Spinal cord (tissue), 10 donors: ENCODE data around the gene CPNE6. TPM values are rescaled to one million over a fixed set of nuclear protein-coding genes. Genes with fewer than 3 reads are reported as not detected.

Source experiments
- DNase-seq, 6 donors: peaks; one replicate each; pipeline versions ENCODE4 v3.0.0 to v3.0.0-alpha.2; 2013 to 2015; ENCODE audit warnings: low spot score in 6 of 6, low read depth in 4 of 6
- H3K27ac ChIP-seq: one replicate; pipeline ENCODE4 v1.5.1; 2013; ENCODE audit warnings: low read depth, low read length, control low read depth
- H3K27me3 ChIP-seq: one replicate; pipeline ENCODE4 v1.6.1; 2013; ENCODE audit warnings: low read length; ENCODE audit not compliant: control insufficient read depth, insufficient read depth
- H3K36me3 ChIP-seq: one replicate; pipeline ENCODE4 v1.6.1; 2013; ENCODE audit warnings: low read length; ENCODE audit not compliant: control insufficient read depth, insufficient read depth
- H3K4me1 ChIP-seq: one replicate; pipeline ENCODE4 v1.6.1; 2013; ENCODE audit warnings: low read length; ENCODE audit not compliant: control insufficient read depth, insufficient read depth
- H3K4me3 ChIP-seq: one replicate; pipeline ENCODE4 v1.5.1; 2013; ENCODE audit warnings: low read depth, low read length, control low read depth
- H3K9me3 ChIP-seq: one replicate; pipeline ENCODE4 v1.6.1; 2013; ENCODE audit warnings: low read length; ENCODE audit not compliant: control insufficient read depth, insufficient read depth
- WGBS: methylation state at CpG from one replicate; pipeline ENCODE4 v1.1.5; 2013; ENCODE audit warnings: missing lambda C conversion rate; ENCODE audit not compliant: insufficient coverage; 5-methylcytosine and 5-hydroxymethylcytosine counted together
- polyA plus RNA-seq, 2 donors: library from polyadenylated mRNA; unstranded; fragments of 120-200 nt; gene quantifications; one replicate each; pipeline ENCODE4 v1.2.1, GENCODE V29; 2013; ENCODE audit not compliant: insufficient read length in 2 of 2
- total RNA-seq, 2 donors: library from RNA; depleted of rRNA in 1 of 2; stranded (reverse); fragments of 120-200 nt in 1 of 2; fragments of >200 nt in 1 of 2; gene quantifications; one replicate each; pipeline versions ENCODE4 v1.2.3 to v1.2.4, GENCODE V29; 2013 to 2014
- donor health status: healthy.

Gene CPNE6
- total and polyA plus RNA-seq, 4 donors: 1.7 to 55.7 (median 14.6) TPM

GRCh38 chr14:24067133-24068082, 4.0 kb upstream of the CPNE6 start:
- Histone ChIP-seq H3K4me3 (no peak overlapping the region), H3K4me1 (peaks cover 29% of the 10 kb centered on the region), H3K27ac (no peak overlapping the region), H3K9me3 (no peaks in the 10 kb centered on the region), H3K27me3 (no peaks in the 10 kb centered on the region), H3K36me3 (peaks cover 57% of the 10 kb centered on the region)
- peak in 1 of 6 donors; percentile 66 for DNase-seq
- WGBS: 79% methylated on average over 8 of the region's 12 CpGs

GRCh38 chr14:24068711-24069410, 2.5 kb upstream of the CPNE6 start:
- H3K27me3 ChIP-seq: no peaks in the 10 kb centered on the region
- H3K27ac ChIP-seq: no peak overlapping the region
- H3K4me3 ChIP-seq: no peak overlapping the region
- DNase-seq: no peak
- H3K36me3 ChIP-seq: peaks cover 46% of the 10 kb centered on the region
- peaks cover 40% of the 10 kb centered on the region for H3K4me1 ChIP-seq
- no peaks in the 10 kb centered on the region for H3K9me3 ChIP-seq
- 89% methylated on average over 7 of the region's 10 CpGs for WGBS

GRCh38 chr14:24069411-24069735, 2.0 kb upstream of the CPNE6 start:
- Histone ChIP-seq H3K4me1 (peaks cover 40% of the 10 kb centered on the region), H3K9me3 (no peaks in the 10 kb centered on the region), H3K36me3 (peaks cover 42% of the 10 kb centered on the region), H3K27me3 (no peaks in the 10 kb centered on the region), H3K27ac (no peak overlapping the region), H3K4me3 (no peak overlapping the region)
- WGBS: 100% methylated on average over 2 of the region's 6 CpGs
- no peak for DNase-seq

GRCh38 chr14:24070285-24071143, 848 bp upstream of the CPNE6 start:
- 88% methylated on average over 7 of the region's 10 CpGs for WGBS
- peak in 1 of 6 donors; percentile 3 for DNase-seq
- Histone ChIP-seq H3K27ac (no peak overlapping the region), H3K27me3 (no peaks in the 10 kb centered on the region), H3K4me3 (no peak overlapping the region), H3K9me3 (no peaks in the 10 kb centered on the region), H3K4me1 (peaks cover 40% of the 10 kb centered on the region), H3K36me3 (peaks cover 31% of the 10 kb centered on the region)

GRCh38 chr14:24071836-24072430, 571 bp downstream of the CPNE6 start:
- peaks cover 23% of the 10 kb centered on the region for H3K36me3 ChIP-seq
- no peak overlapping the region for H3K4me3 ChIP-seq
- no peaks in the 10 kb centered on the region for H3K27me3 ChIP-seq
- WGBS: 56% methylated on average over 10 of the region's 12 CpGs
- DNase-seq: peak in 2 of 6 donors; percentile 14 to 81
- H3K27ac ChIP-seq: no peak overlapping the region
- peaks cover 36% of the 10 kb centered on the region for H3K4me1 ChIP-seq
- no peaks in the 10 kb centered on the region for H3K9me3 ChIP-seq

- H3K36me3 ChIP-seq: peaks cover 21% of the 10 kb centered on the region
- no peak overlapping the region for H3K4me3 ChIP-seq
- no peaks in the 10 kb centered on the region for H3K9me3 ChIP-seq
- DNase-seq: peak in 2 of 6 donors; percentile 7 to 71
- no peaks in the 10 kb centered on the region for H3K27me3 ChIP-seq
- 60% methylated on average over 6 of the region's 7 CpGs for WGBS
- H3K27ac ChIP-seq: no peak overlapping the region
- H3K4me1 ChIP-seq: peaks cover 31% of the 10 kb centered on the region
Observed at GRCh38 chr14:24072436-24072835, 1.1 kb downstream of the CPNE6 start.

- Histone ChIP-seq H3K27ac (no peak overlapping the region), H3K9me3 (no peaks in the 10 kb centered on the region), H3K27me3 (no peaks in the 10 kb centered on the region), H3K36me3 (peaks cover 16% of the 10 kb centered on the region), H3K4me1 (peaks cover 26% of the 10 kb centered on the region), H3K4me3 (no peak overlapping the region)
- 89% methylated on average over 23 of the region's 26 CpGs for WGBS
- DNase-seq: no peak
Observed at GRCh38 chr14:24072881-24073877, 1.8 kb downstream of the CPNE6 start.

- 89% methylated on average over 5 of the region's 11 CpGs for WGBS
- H3K27ac ChIP-seq: no peak overlapping the region
Observed at GRCh38 chr14:24074625-24075484, 3.5 kb downstream of the CPNE6 start.

More at GRCh38 chr14:24074625-24075484, 3.5 kb downstream of the CPNE6 start:
- no peak overlapping the region for H3K4me3 ChIP-seq
- peaks cover 33% of the 10 kb centered on the region for H3K4me1 ChIP-seq
- H3K27me3 ChIP-seq: no peaks in the 10 kb centered on the region
- no peak for DNase-seq
- peaks cover 6% of the 10 kb centered on the region for H3K36me3 ChIP-seq
- no peaks in the 10 kb centered on the region for H3K9me3 ChIP-seq
